ENCODE measurements around the gene IRF2BP1. TPM values are rescaled to one million over a fixed set of nuclear protein-coding genes. Genes with fewer than 3 reads are reported as not detected.

IRF2BP1 gene
- total RNA-seq, 1 donor from 2014 or later, result 9.8 TPM

GRCh38 chr19:45933759-45934158 lies 47.8 kb upstream of the IRF2BP1 start:
- Mint-ChIP-seq H3K27me3 (ENCODE audit: insufficient read depth, low read depth) (peaks cover 10% of the 10 kb centered on the region), H3K9me3 (no peaks in the 10 kb centered on the region), H3K4me3 (no peak overlapping the region), H3K27ac (no peak overlapping the region), H3K4me1 (peaks cover 10% of the 10 kb centered on the region), H3K36me3 (peaks cover 18% of the 10 kb centered on the region)
- no peak for TF ChIP-seq EZH2phosphoT487 (IDR thresholded peaks at IDR 0.05)
- TF ChIP-seq CTCF (IDR thresholded peaks at IDR 0.05), result no peak
- no peak for TF ChIP-seq EZH2 (IDR thresholded peaks at IDR 0.05)
- Histone ChIP-seq H3F3A (ENCODE audit: low read depth) (no peaks in the 10 kb centered on the region), H3K27ac (no peak overlapping the region), H3K9me3 (ENCODE audit: low read depth) (no peaks in the 10 kb centered on the region), H2AFZ (replicated peaks) (no peak overlapping the region), H3K4me3 (no peak overlapping the region), H3K36me3 (no peaks in the 10 kb centered on the region), H4K20me1 (ENCODE audit: low read depth) (no peaks in the 10 kb centered on the region), H3K27me3 (peaks cover 23% of the 10 kb centered on the region), H3K79me2 (ENCODE audit: low read depth) (no peaks in the 10 kb centered on the region), H3K9ac (no peak overlapping the region), H3K4me1 (no peaks in the 10 kb centered on the region), H3K4me2 (no peak overlapping the region)
- DNase-seq (ENCODE audit: low spot score), result no peak

GRCh38 chr19:45931055-45931454 lies 45.1 kb upstream of the IRF2BP1 start:
- no peaks in the 10 kb centered on the region for H3K9me3 ChIP-seq (ENCODE audit: low read depth)
- no peaks in the 10 kb centered on the region for H3K9me3 Mint-ChIP-seq
- H3K79me2 ChIP-seq (ENCODE audit: low read depth), result no peaks in the 10 kb centered on the region
- H3K4me3 Mint-ChIP-seq, result no peak overlapping the region
- no peak overlapping the region for H3K9ac ChIP-seq
- no peaks in the 10 kb centered on the region for H4K20me1 ChIP-seq (ENCODE audit: low read depth)
- TF ChIP-seq CTCF (IDR thresholded peaks at IDR 0.05) (no peak), EZH2phosphoT487 (IDR thresholded peaks at IDR 0.05) (no peak), EZH2 (IDR thresholded peaks at IDR 0.05) (no peak)
- peaks cover 2% of the 10 kb centered on the region for H3F3A ChIP-seq (ENCODE audit: low read depth)
- no peak for DNase-seq (ENCODE audit: low spot score)
- no peak overlapping the region for H3K4me3 ChIP-seq
- no peak overlapping the region for H3K27ac Mint-ChIP-seq
- no peaks in the 10 kb centered on the region for H3K36me3 ChIP-seq
- H3K4me2 ChIP-seq, result no peak overlapping the region
- H3K27ac ChIP-seq, result no peak overlapping the region
- peaks cover 31% of the 10 kb centered on the region for H3K27me3 ChIP-seq
- H2AFZ ChIP-seq (replicated peaks), result no peak overlapping the region
- peaks cover 17% of the 10 kb centered on the region for H3K4me1 Mint-ChIP-seq
- no peaks in the 10 kb centered on the region for H3K4me1 ChIP-seq
- peaks cover 11% of the 10 kb centered on the region for H3K27me3 Mint-ChIP-seq (ENCODE audit: insufficient read depth, low read depth)
- peaks cover 2% of the 10 kb centered on the region for H3K36me3 Mint-ChIP-seq

- no peak overlapping the region for H3K4me3 ChIP-seq
- H3K27me3 Mint-ChIP-seq (ENCODE audit: insufficient read depth, low read depth), result peaks cover 9% of the 10 kb centered on the region
- no peak overlapping the region for H2AFZ ChIP-seq (replicated peaks)
These were observed 43.3 kb upstream of the IRF2BP1 start for GRCh38 chr19:45929247-45929646.

More at GRCh38 chr19:45929247-45929646, 43.3 kb upstream of the IRF2BP1 start:
- no peaks in the 10 kb centered on the region for H4K20me1 ChIP-seq (ENCODE audit: low read depth)
- no peak overlapping the region for H3K27ac Mint-ChIP-seq
- H3K27ac ChIP-seq, result no peak overlapping the region
- H3K4me2 ChIP-seq, result no peak overlapping the region
- no peaks in the 10 kb centered on the region for H3K4me1 ChIP-seq
- no peak overlapping the region for H3K4me3 Mint-ChIP-seq
- TF ChIP-seq EZH2 (IDR thresholded peaks at IDR 0.05) (no peak), CTCF (IDR thresholded peaks at IDR 0.05) (no peak), EZH2phosphoT487 (IDR thresholded peaks at IDR 0.05) (no peak)
- no peaks in the 10 kb centered on the region for H3K79me2 ChIP-seq (ENCODE audit: low read depth)
- H3K9me3 Mint-ChIP-seq, result no peaks in the 10 kb centered on the region
- peaks cover 5% of the 10 kb centered on the region for H3F3A ChIP-seq (ENCODE audit: low read depth)
- H3K4me1 Mint-ChIP-seq, result peaks cover 12% of the 10 kb centered on the region
- no peak for DNase-seq (ENCODE audit: low spot score)
- H3K36me3 ChIP-seq, result no peaks in the 10 kb centered on the region
- no peaks in the 10 kb centered on the region for H3K9me3 ChIP-seq (ENCODE audit: low read depth)
- no peak overlapping the region for H3K9ac ChIP-seq
- peaks cover 31% of the 10 kb centered on the region for H3K27me3 ChIP-seq
- no peaks in the 10 kb centered on the region for H3K36me3 Mint-ChIP-seq
